Endothelial cell (in vitro differentiated cells): ENCODE results near the gene SLC51B. TPM values are rescaled to one million over a fixed set of nuclear protein-coding genes. Genes with fewer than 3 reads are reported as not detected.
"Not testable (repeated sequence)": the region's sequence is repeated elsewhere in the genome, so short reads cannot be mapped to it uniquely, and the experiment has no call there.

Experiments
- DNase-seq: peaks from one replicate; pipeline ENCODE4 v3.0.0; 2021; ENCODE audit warnings: low spot score
- H3K27ac Mint-ChIP-seq: one replicate; pipeline ENCODE4 v1.8.0; 2021; ENCODE audit warnings: mixed read lengths, inconsistent platforms; ENCODE audit not compliant: unreplicated experiment
- H3K27me3 Mint-ChIP-seq: one replicate; pipeline ENCODE4 v1.8.0; 2021; ENCODE audit warnings: mild to moderate bottlenecking, moderate library complexity, mixed read lengths, inconsistent platforms; ENCODE audit not compliant: unreplicated experiment
- H3K36me3 Mint-ChIP-seq: one replicate; pipeline ENCODE4 v1.8.0; 2021; ENCODE audit warnings: mild to moderate bottlenecking, low read depth, mixed read lengths, inconsistent platforms; ENCODE audit not compliant: unreplicated experiment
- H3K4me1 Mint-ChIP-seq: one replicate; pipeline ENCODE4 v1.8.0; 2021; ENCODE audit warnings: mild to moderate bottlenecking, mixed read lengths, inconsistent platforms; ENCODE audit not compliant: unreplicated experiment
- H3K4me3 Mint-ChIP-seq: one replicate; pipeline ENCODE4 v1.8.0; 2021; ENCODE audit warnings: mild to moderate bottlenecking, mixed read lengths, inconsistent platforms; ENCODE audit not compliant: unreplicated experiment
- H3K9me3 Mint-ChIP-seq: one replicate; pipeline ENCODE4 v1.8.0; 2021; ENCODE audit warnings: mixed read lengths, inconsistent platforms; ENCODE audit not compliant: unreplicated experiment
- CTCF ChIP-seq: fragments of 200-600 bp; sonication (generic); IDR thresholded peaks from one replicate; pipeline ENCODE4 v1.5.0; 2021; ENCODE audit warnings: antibody characterized with exemption; ENCODE audit not compliant: unreplicated experiment
- total RNA-seq: library from RNA; stranded (reverse); fragmentation: NEBNext Ultra II Directional; extraction: Animal tissue kit (Norgen Biotek cat#: 25700); gene quantifications from one replicate; pipeline ENCODE4 v1.2.1, GENCODE V29; 2021; ENCODE audit not compliant: unreplicated experiment

The SLC51B gene
- total RNA-seq, 1 donor from 2014 or later: not detected

GRCh38 chr15:65071381-65071811 lies 26.2 kb downstream of the SLC51B start:
- peaks cover 2% of the 10 kb centered on the region for H3K4me1 Mint-ChIP-seq
- H3K36me3 Mint-ChIP-seq: no peaks in the 10 kb centered on the region
- DNase-seq: no peak

GRCh38 chr15:65072027-65072426 lies 26.8 kb downstream of the SLC51B start:
- Mint-ChIP-seq H3K27ac (no peak overlapping the region), H3K27me3 (peaks cover 6% of the 10 kb centered on the region), H3K4me3 (no peak overlapping the region), H3K9me3 (no peaks in the 10 kb centered on the region), H3K36me3 (no peaks in the 10 kb centered on the region), H3K4me1 (peaks cover 2% of the 10 kb centered on the region)
- no peak for TF ChIP-seq CTCF
- DNase-seq: no peak

More at GRCh38 chr15:65071381-65071811, 26.2 kb downstream of the SLC51B start:
- Mint-ChIP-seq H3K27me3 (peaks cover 6% of the 10 kb centered on the region), H3K4me3 (no peak overlapping the region), H3K9me3 (no peaks in the 10 kb centered on the region), H3K27ac (no peak overlapping the region)
- TF ChIP-seq CTCF: no peak

GRCh38 chr15:65072617-65073016 lies 27.4 kb downstream of the SLC51B start:
- no peaks in the 10 kb centered on the region for H3K36me3 Mint-ChIP-seq
- no peaks in the 10 kb centered on the region for H3K9me3 Mint-ChIP-seq
- no peak for TF ChIP-seq CTCF
- no peak overlapping the region for H3K4me3 Mint-ChIP-seq
- H3K27me3 Mint-ChIP-seq: peaks cover 6% of the 10 kb centered on the region
- no peak for DNase-seq
- peaks cover 2% of the 10 kb centered on the region for H3K4me1 Mint-ChIP-seq
- no peak overlapping the region for H3K27ac Mint-ChIP-seq

- DNase-seq, H3K9me3 Mint-ChIP-seq, H3K27ac Mint-ChIP-seq, H3K4me3 Mint-ChIP-seq, H3K36me3 Mint-ChIP-seq, H3K4me1 Mint-ChIP-seq: not testable (repeated sequence)
- H3K27me3 Mint-ChIP-seq: peaks cover 15% of the 10 kb centered on the region
Measured at GRCh38 chr15:65074946-65075345, 29.8 kb downstream of the SLC51B start.

GRCh38 chr15:65075607-65076395 lies 30.6 kb downstream of the SLC51B start:
- DNase-seq, H3K4me1 Mint-ChIP-seq, H3K4me3 Mint-ChIP-seq, H3K27ac Mint-ChIP-seq, H3K36me3 Mint-ChIP-seq, H3K9me3 Mint-ChIP-seq: not testable (repeated sequence)
- H3K27me3 Mint-ChIP-seq: peaks cover 13% of the 10 kb centered on the region
